Liver (tissue), 3 donors: ENCODE results near the gene CIDEA.

Experiments used
- CTCF ChIP-seq: fragments of 150-350 bp; IDR thresholded peaks from 2 replicates; pipeline ENCODE4 v1.5.1; 2017; ENCODE audit warnings: improper control_type of control experiment, low read depth, low read length; ENCODE audit not compliant: missing input control
- EGR1 ChIP-seq, 2 donors: IDR thresholded peaks; 2 replicates each; pipeline ENCODE4 v1.6.1; 2016 to 2018; ENCODE audit warnings: antibody characterized with exemption in 2 of 2, low read depth in 2 of 2
- FOXA1 ChIP-seq: IDR thresholded peaks from 2 replicates; pipeline ENCODE4 v1.6.1; 2016; ENCODE audit warnings: antibody characterized with exemption
- GABPA ChIP-seq, 2 donors: IDR thresholded peaks in 1 of 2; conservative IDR thresholded peaks in 1 of 2; 2 replicates each; pipeline ENCODE4 v1.6.1; 2016; ENCODE audit warnings: antibody characterized with exemption in 2 of 2, mild to moderate bottlenecking in 1 of 2, moderate library complexity in 1 of 2
- JUND ChIP-seq, 2 donors: IDR thresholded peaks; 2 replicates each; pipeline ENCODE4 v1.6.1; 2016; ENCODE audit warnings: antibody characterized with exemption in 2 of 2
- RAD21 ChIP-seq, 2 donors: IDR thresholded peaks; 2 replicates each; pipeline ENCODE4 v1.6.1; 2016; ENCODE audit warnings: antibody characterized with exemption in 2 of 2, mild to moderate bottlenecking in 2 of 2
- REST ChIP-seq: IDR thresholded peaks from 2 replicates; pipeline ENCODE4 v1.6.1; 2016; ENCODE audit warnings: antibody characterized with exemption, mild to moderate bottlenecking
- RXRA ChIP-seq, 2 donors: IDR thresholded peaks; 2 replicates each; pipeline ENCODE4 v1.6.1; 2017 to 2018; ENCODE audit warnings: antibody characterized with exemption in 2 of 2, mild to moderate bottlenecking in 1 of 2
- SP1 ChIP-seq: IDR thresholded peaks from 2 replicates; pipeline ENCODE4 v1.6.1; 2018; ENCODE audit warnings: antibody characterized with exemption, mild to moderate bottlenecking
- TAF1 ChIP-seq: conservative IDR thresholded peaks from 2 replicates; pipeline ENCODE4 v1.6.1; 2016; ENCODE audit warnings: antibody characterized with exemption, mild to moderate bottlenecking
- YY1 ChIP-seq: IDR thresholded peaks from 2 replicates; pipeline ENCODE4 v1.6.1; 2016; ENCODE audit warnings: antibody characterized with exemption, mild to moderate bottlenecking
- TF ChIP-seq, protein P1 (sequence below): IDR thresholded peaks from 2 replicates; pipeline ENCODE4 v1.6.1; 2016; ENCODE audit warnings: antibody characterized with exemption
- TF ChIP-seq, protein P2 (sequence below): IDR thresholded peaks from 2 replicates; pipeline ENCODE4 v1.6.1; 2016; ENCODE audit warnings: antibody characterized with exemption
- TF ChIP-seq, protein P3 (sequence below): IDR thresholded peaks from 2 replicates; pipeline ENCODE4 v1.6.1; 2016; ENCODE audit warnings: antibody characterized with exemption
- donor health status: healthy.
- donor health status: healthy.

DNA sequence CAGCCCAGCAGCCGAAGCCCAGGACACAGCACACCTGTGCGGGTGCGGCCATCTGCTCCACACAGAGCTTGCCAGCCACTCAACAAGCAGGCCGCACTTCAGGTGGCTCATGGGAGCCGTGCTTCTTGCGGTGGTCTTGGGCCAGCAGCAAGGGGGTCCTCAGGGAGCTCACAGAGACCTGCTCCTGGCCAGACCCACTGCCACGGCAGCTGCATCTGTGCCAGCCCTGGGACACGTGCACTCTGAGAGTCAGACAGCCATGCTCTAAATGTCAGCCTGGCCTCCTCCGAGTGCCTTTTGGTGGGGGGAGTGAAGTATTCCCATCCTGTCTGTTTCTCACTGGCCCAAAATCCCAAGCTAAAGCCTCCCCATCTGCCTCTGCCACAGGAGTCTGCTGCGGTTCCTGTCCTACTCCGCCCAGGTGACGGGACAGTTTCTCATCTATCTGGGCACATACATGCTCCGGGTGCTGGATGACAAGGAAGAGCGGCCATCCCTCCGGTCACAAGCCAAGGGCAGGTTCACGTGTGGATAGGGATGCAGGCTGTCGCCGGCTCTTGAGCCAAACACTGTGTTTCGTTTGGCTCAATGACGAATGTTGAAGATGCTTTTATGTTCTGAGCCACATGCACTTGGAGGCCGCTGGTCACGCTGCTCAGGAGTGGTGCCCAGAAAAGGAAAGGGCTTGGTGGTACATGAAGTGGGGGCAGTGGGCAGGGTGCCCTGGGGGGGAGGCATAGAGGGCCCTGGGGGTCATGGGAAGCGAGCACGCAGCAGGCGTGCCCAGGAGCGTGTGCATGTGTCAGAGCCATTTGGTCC is 22.8 kb downstream of the CIDEA start:
- TF ChIP-seq CTCF, result no peak
- no peak for TF ChIP-seq JUND (IDR thresholded peaks at IDR 0.05)
- TF ChIP-seq YY1, result no peak
- TF ChIP-seq, protein P1, sequence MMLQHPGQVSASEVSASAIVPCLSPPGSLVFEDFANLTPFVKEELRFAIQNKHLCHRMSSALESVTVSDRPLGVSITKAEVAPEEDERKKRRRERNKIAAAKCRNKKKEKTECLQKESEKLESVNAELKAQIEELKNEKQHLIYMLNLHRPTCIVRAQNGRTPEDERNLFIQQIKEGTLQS, result no peak
- TF ChIP-seq, protein P2, sequence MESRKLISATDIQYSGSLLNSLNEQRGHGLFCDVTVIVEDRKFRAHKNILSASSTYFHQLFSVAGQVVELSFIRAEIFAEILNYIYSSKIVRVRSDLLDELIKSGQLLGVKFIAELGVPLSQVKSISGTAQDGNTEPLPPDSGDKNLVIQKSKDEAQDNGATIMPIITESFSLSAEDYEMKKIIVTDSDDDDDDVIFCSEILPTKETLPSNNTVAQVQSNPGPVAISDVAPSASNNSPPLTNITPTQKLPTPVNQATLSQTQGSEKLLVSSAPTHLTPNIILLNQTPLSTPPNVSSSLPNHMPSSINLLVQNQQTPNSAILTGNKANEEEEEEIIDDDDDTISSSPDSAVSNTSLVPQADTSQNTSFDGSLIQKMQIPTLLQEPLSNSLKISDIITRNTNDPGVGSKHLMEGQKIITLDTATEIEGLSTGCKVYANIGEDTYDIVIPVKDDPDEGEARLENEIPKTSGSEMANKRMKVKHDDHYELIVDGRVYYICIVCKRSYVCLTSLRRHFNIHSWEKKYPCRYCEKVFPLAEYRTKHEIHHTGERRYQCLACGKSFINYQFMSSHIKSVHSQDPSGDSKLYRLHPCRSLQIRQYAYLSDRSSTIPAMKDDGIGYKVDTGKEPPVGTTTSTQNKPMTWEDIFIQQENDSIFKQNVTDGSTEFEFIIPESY, result no peak
- TF ChIP-seq RXRA (IDR thresholded peaks at IDR 0.05), result no peak
- TF ChIP-seq FOXA1, result no peak
- TF ChIP-seq, protein P3, sequence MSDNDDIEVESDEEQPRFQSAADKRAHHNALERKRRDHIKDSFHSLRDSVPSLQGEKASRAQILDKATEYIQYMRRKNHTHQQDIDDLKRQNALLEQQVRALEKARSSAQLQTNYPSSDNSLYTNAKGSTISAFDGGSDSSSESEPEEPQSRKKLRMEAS, result no peak
- TF ChIP-seq TAF1, result no peak
- TF ChIP-seq GABPA (IDR thresholded peaks at IDR 0.05 in 1 of 2, conservative IDR thresholded peaks at IDR 0.05 in 1 of 2), result no peak
- TF ChIP-seq SP1, result no peak
- no peak for TF ChIP-seq EGR1 (IDR thresholded peaks at IDR 0.05; ENCODE audit: low read depth in 2 of 2)
- no peak for TF ChIP-seq REST
- TF ChIP-seq RAD21 (IDR thresholded peaks at IDR 0.05), result no peak
